Suprapubic skin (tissue), 4 donors: ENCODE data around the gene FRY. TPM values are rescaled to one million over a fixed set of nuclear protein-coding genes. Genes with fewer than 3 reads are reported as not detected.

Experiments
- DNase-seq, 2 donors: peaks; one replicate each; pipeline ENCODE4 v3.0.0-alpha.2; 2019; ENCODE audit warnings: low spot score in 2 of 2
- H3K27ac ChIP-seq: fragments of 200-600 bp; sonication (generic); one replicate; pipeline ENCODE4 v1.5.1; 2019
- H3K27me3 ChIP-seq: fragments of 200-600 bp; sonication (generic); one replicate; pipeline ENCODE4 v1.5.1; 2019
- H3K36me3 ChIP-seq: fragments of 200-600 bp; sonication (generic); one replicate; pipeline ENCODE4 v1.5.1; 2019
- H3K4me1 ChIP-seq: fragments of 200-600 bp; sonication (generic); one replicate; pipeline ENCODE4 v1.5.1; 2019
- H3K4me3 ChIP-seq: fragments of 200-600 bp; sonication (generic); one replicate; pipeline ENCODE4 v1.5.1; 2019; ENCODE audit warnings: mild to moderate bottlenecking
- H3K9me3 ChIP-seq: fragments of 200-600 bp; sonication (generic); one replicate; pipeline ENCODE4 v1.5.1; 2019
- CTCF ChIP-seq, 2 donors: fragments of 200-600 bp in 1 of 2; fragments of 450-650 bp in 1 of 2; sonication (generic) in 1 of 2; IDR thresholded peaks; one replicate each; pipeline ENCODE4 v1.5.1; 2016 to 2019; ENCODE audit warnings: antibody characterized with exemption in 2 of 2, mild to moderate bottlenecking in 1 of 2, moderate library complexity in 1 of 2
- EP300 ChIP-seq: sonication (generic); formaldehyde crosslinking; IDR thresholded peaks from one replicate; pipeline ENCODE4 v1.6.1; 2017; ENCODE audit warnings: antibody characterized with exemption
- POLR2A ChIP-seq, 2 donors: fragments of 450-650 bp; IDR thresholded peaks; one replicate each; pipeline ENCODE4 v1.6.1; 2017; ENCODE audit warnings: antibody characterized with exemption in 2 of 2, mild to moderate bottlenecking in 2 of 2, moderate library complexity in 2 of 2
- POLR2AphosphoS5 ChIP-seq, 3 donors: sonication (generic); formaldehyde crosslinking; IDR thresholded peaks; one replicate each; pipeline ENCODE4 v1.6.1; 2017; ENCODE audit warnings: antibody characterized with exemption in 3 of 3
- WGBS: methylation state at CpG from one replicate; pipeline ENCODE4 v1.1.5; 2018; 5-methylcytosine and 5-hydroxymethylcytosine counted together
- total RNA-seq, 4 donors: library from RNA; depleted of rRNA; stranded (reverse); fragments of >200 nt; gene quantifications; one replicate each; pipeline ENCODE4 v1.1.0, GENCODE V29; 2016

Gene FRY
- total RNA-seq, 4 donors from 2014 or later = 22.5 to 39.6 (median 26.8) TPM

- Histone ChIP-seq H3K9me3 (no peaks in the 10 kb centered on the region), H3K36me3 (no peaks in the 10 kb centered on the region), H3K4me3 (no peak overlapping the region), H3K27ac (no peak overlapping the region), H3K4me1 (no peaks in the 10 kb centered on the region), H3K27me3 (no peaks in the 10 kb centered on the region)
- no peak for DNase-seq
- WGBS = 76% methylated on average over 3 of the region's 3 CpGs
- no peak for TF ChIP-seq POLR2AphosphoS5 (IDR thresholded peaks at IDR 0.05)
- no peak for TF ChIP-seq CTCF (IDR thresholded peaks at IDR 0.05)
Observed at GRCh38 chr13:32079587-32079986, 48.0 kb downstream of the FRY start.

DNA sequence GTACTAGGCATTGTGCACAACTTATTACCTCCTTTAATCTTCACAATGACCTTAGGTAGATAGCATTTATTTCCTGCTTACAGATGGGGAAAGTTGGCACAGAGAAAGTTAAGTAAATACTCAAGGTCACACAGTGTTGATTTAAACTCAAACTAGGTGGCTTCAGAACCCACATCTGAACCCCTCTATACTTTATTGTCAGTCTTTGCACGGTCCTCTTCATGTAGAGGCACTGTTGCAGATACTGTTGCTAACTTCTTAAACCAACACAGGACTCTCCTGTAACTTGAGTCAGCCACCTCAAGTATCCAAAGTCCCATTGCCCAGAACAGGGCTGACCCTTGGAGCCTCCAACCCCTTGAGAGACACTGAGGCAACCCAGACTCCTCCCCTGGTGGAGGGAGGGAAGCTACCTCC is 48.8 kb downstream of the FRY start:
- no peak overlapping the region for H3K27ac ChIP-seq
- H3K4me1 ChIP-seq = no peaks in the 10 kb centered on the region
- 78% methylated on average over 1 of the region's 1 CpG for WGBS
- H3K9me3 ChIP-seq = no peaks in the 10 kb centered on the region
- TF ChIP-seq POLR2A (IDR thresholded peaks at IDR 0.05) = no peak
- H3K27me3 ChIP-seq = no peaks in the 10 kb centered on the region
- no peak for DNase-seq
- H3K4me3 ChIP-seq = no peak overlapping the region
- no peaks in the 10 kb centered on the region for H3K36me3 ChIP-seq

GRCh38 chr13:32081591-32081990 is 50.0 kb downstream of the FRY start:
- no peaks in the 10 kb centered on the region for H3K27me3 ChIP-seq
- H3K27ac ChIP-seq = no peak overlapping the region
- H3K4me3 ChIP-seq = no peak overlapping the region
- no peaks in the 10 kb centered on the region for H3K36me3 ChIP-seq
- WGBS = 93% methylated on average over 2 of the region's 2 CpGs
- peaks cover 3% of the 10 kb centered on the region for H3K4me1 ChIP-seq
- no peak for TF ChIP-seq POLR2A (IDR thresholded peaks at IDR 0.05)
- no peak for TF ChIP-seq CTCF (IDR thresholded peaks at IDR 0.05)
- no peak for TF ChIP-seq EP300
- no peak for TF ChIP-seq POLR2AphosphoS5 (IDR thresholded peaks at IDR 0.05)
- no peaks in the 10 kb centered on the region for H3K9me3 ChIP-seq
- DNase-seq = no peak

DNA sequence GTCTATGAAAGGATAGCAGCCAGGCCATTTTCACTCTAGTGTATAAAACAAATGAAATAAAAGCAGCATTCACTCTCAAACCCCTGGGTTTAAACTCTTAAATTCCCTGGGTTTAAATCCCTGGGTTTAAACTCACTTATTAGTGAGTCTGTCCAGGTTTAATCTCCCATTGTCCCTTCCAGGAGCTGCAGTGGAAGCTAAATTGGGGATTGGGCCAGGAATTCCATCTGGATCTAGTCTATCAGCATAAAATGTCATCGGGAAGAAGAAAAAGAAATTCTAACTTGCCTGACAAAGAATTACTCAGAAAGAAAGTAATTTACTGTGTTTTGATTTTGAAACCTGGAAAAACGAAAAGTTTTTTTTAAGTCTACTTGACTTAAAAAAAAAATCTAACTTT is 54.8 kb downstream of the FRY start:
- Histone ChIP-seq H3K4me3 (no peak overlapping the region), H3K27me3 (no peaks in the 10 kb centered on the region), H3K36me3 (no peaks in the 10 kb centered on the region), H3K27ac (no peak overlapping the region), H3K9me3 (no peaks in the 10 kb centered on the region), H3K4me1 (peaks cover 3% of the 10 kb centered on the region)
- TF ChIP-seq CTCF (IDR thresholded peaks at IDR 0.05) (no peak), POLR2A (IDR thresholded peaks at IDR 0.05) (no peak), EP300 (no peak), POLR2AphosphoS5 (IDR thresholded peaks at IDR 0.05) (no peak)
- DNase-seq = no peak
- WGBS = 48% methylated on average over 2 of the region's 2 CpGs

DNA sequence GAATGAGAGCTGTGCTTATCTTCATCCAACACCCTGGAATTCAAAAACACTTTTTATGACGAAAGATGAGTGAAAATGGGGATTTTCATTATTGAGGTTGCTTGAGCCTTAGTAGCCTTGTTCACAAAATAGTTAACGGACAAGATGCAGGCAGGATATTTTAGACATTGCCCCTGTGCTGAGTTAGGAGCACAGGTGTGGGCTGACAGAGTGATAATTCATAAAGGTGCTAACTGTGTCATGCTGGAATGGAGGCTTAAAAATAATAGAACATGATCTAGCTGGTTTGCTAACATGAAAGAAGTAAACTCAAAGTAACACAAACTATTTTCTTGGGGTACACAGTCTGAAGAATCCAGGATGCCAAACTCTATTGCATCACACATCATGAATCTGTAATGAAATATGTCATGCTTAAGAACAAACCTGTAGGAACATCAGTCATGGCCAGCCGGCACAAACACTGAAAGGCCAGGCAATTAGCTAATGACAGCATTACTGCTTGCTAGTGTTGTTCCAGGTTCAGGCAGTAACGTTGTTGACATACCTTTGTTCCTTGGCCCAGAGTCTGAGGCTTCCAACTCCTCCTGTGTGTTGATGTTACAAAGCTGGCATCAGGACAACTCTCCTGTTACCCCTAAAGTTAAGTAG is 55.3 kb downstream of the FRY start:
- Histone ChIP-seq H3K27me3 (no peaks in the 10 kb centered on the region), H3K9me3 (no peaks in the 10 kb centered on the region), H3K4me1 (peaks cover 3% of the 10 kb centered on the region), H3K4me3 (no peak overlapping the region), H3K27ac (no peak overlapping the region), H3K36me3 (no peaks in the 10 kb centered on the region)
- WGBS = 76% methylated on average over 4 of the region's 4 CpGs
- TF ChIP-seq POLR2A (IDR thresholded peaks at IDR 0.05) (no peak), EP300 (no peak), CTCF (IDR thresholded peaks at IDR 0.05) (no peak), POLR2AphosphoS5 (IDR thresholded peaks at IDR 0.05) (no peak)
- no peak for DNase-seq
